A204.1 (cell line): Measurements from ENCODE around the gene STAMBP.
"Not testable (repeated sequence)": the region's sequence is repeated elsewhere in the genome, so short reads cannot be mapped to it uniquely, and the experiment has no call there.

Source experiments
- FAIRE-seq: peaks from 2 replicates; lab custom pipeline; 2012; peaks lifted over from hg19 to GRCh38; lab: Jason Lieb, UNC

Gene STAMBP

GRCh38 chr2:73837847-73838585 lies 9.3 kb downstream of the STAMBP start:
- FAIRE-seq: no peak

- FAIRE-seq: no peak
These were observed 10.3 kb downstream of the STAMBP start for GRCh38 chr2:73838889-73839534.

- FAIRE-seq: no peak
These were observed 11.1 kb downstream of the STAMBP start for GRCh38 chr2:73839653-73840411.

GRCh38 chr2:73841912-73842738 lies 13.4 kb downstream of the STAMBP start:
- no peak for FAIRE-seq

GRCh38 chr2:73842739-73843019 lies 13.9 kb downstream of the STAMBP start:
- no peak for FAIRE-seq

GRCh38 chr2:73844087-73844486 lies 15.3 kb downstream of the STAMBP start:
- FAIRE-seq: no peak

- no peak for FAIRE-seq
These were observed 21.2 kb downstream of the STAMBP start for GRCh38 chr2:73850009-73850408.

- FAIRE-seq: no peak
These were observed 22.5 kb downstream of the STAMBP start for GRCh38 chr2:73851274-73851673.

GRCh38 chr2:73852020-73852419 lies 23.3 kb downstream of the STAMBP start:
- FAIRE-seq: no peak

- FAIRE-seq: no peak
These were observed 26.8 kb downstream of the STAMBP start for GRCh38 chr2:73855526-73855925.

- FAIRE-seq: no peak
These were observed 27.5 kb downstream of the STAMBP start for GRCh38 chr2:73856214-73856613.

GRCh38 chr2:73859721-73860586 lies 31.2 kb downstream of the STAMBP start:
- peak; percentile 81 for FAIRE-seq

- no peak for FAIRE-seq
These were observed 34.2 kb downstream of the STAMBP start for GRCh38 chr2:73862987-73863386.

- FAIRE-seq: no peak
These were observed 39.6 kb downstream of the STAMBP start for GRCh38 chr2:73868204-73868978.

- no peak for FAIRE-seq
These were observed 41.3 kb downstream of the STAMBP start for GRCh38 chr2:73870084-73870483.

- no peak for FAIRE-seq
These were observed 48.5 kb downstream of the STAMBP start for GRCh38 chr2:73877071-73877802.

- FAIRE-seq: not testable (repeated sequence)
These were observed 49.2 kb downstream of the STAMBP start for GRCh38 chr2:73877984-73878383.

- FAIRE-seq: peak; percentile 35
These were observed 56.6 kb downstream of the STAMBP start for GRCh38 chr2:73885406-73885805.

GRCh38 chr2:73886357-73886756 lies 57.6 kb downstream of the STAMBP start:
- FAIRE-seq: no peak
